Cardiac muscle cell (in vitro differentiated cells and primary cell): ENCODE measurements around the gene EMSY. TPM values are rescaled to one million over a fixed set of nuclear protein-coding genes. Genes with fewer than 3 reads are reported as not detected.

Experiments
- DNase-seq, 2 donors: peaks; one replicate each; pipeline versions ENCODE4 v3.0.0 to v3.0.0-alpha.2; 2010 to 2017; ENCODE audit warnings: low read depth in 1 of 2, low spot score in 1 of 2
- H3K27ac ChIP-seq: fragments of 200-600 bp; sonication (generic); 2 replicates; pipeline ENCODE4 v1.5.1; 2016
- H3K27me3 ChIP-seq: fragments of 200-600 bp; sonication (generic); 2 replicates; pipeline ENCODE4 v1.6.0; 2016; ENCODE audit warnings: control low read depth
- H3K36me3 ChIP-seq: fragments of 200-600 bp; sonication (generic); 2 replicates; pipeline ENCODE4 v1.5.1; 2016; ENCODE audit warnings: control low read depth
- H3K4me1 ChIP-seq: fragments of 200-600 bp; sonication (generic); 2 replicates; pipeline ENCODE4 v1.8.1; 2017; ENCODE audit warnings: low read depth, mild to moderate bottlenecking, mixed run types
- H3K4me3 ChIP-seq: fragments of 200-600 bp; sonication (generic); 2 replicates; pipeline ENCODE4 v1.5.1; 2016; ENCODE audit warnings: mild to moderate bottlenecking
- H3K9me3 ChIP-seq: fragments of 200-600 bp; sonication (generic); 2 replicates; pipeline ENCODE4 v1.5.1; 2017; ENCODE audit warnings: low read depth, mild to moderate bottlenecking, control low read depth
- polyA plus RNA-seq: library from polyadenylated mRNA; unstranded; fragments of >200 nt; fragmentation: Nextera tagmentation; extraction: Ambion mirVana; gene quantifications from 2 replicates; pipeline ENCODE4 v1.2.1, GENCODE V29; 2016
- total RNA-seq: library from RNA; depleted of rRNA; stranded (reverse); fragments of >200 nt; gene quantifications from 2 replicates; pipeline ENCODE4 v1.2.3, GENCODE V29; 2016
- TF ChIP-seq, protein P1 (sequence below): IDR thresholded peaks from 2 replicates; pipeline ENCODE4 v1.5.1; 2012; ENCODE audit warnings: low read depth, mild to moderate bottlenecking, low read length

EMSY gene
- total and polyA plus RNA-seq, 2 experiments from 2014 or later, result 16.2 to 74.4 TPM

DNA sequence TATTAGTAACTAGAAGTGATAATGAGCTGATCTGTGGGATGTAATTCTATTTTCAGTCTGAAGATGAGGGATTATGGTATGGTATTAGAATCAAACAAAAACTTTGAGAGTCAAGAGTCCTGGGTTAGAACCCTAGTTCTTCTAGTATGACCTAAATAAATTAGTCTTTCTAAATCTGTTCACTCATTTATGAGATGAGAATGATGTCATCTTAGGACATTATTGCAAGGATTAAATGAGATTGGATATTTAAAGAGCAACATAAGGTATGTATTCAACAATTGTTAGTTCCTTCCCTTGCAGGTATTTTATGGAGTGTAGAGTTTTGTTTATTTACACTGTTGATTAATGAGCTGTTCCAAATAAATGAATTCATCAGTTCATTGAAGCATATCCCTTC lies 21.8 kb downstream of the EMSY start:
- peaks cover 31% of the 10 kb centered on the region for H3K4me1 ChIP-seq
- TF ChIP-seq, protein P1, sequence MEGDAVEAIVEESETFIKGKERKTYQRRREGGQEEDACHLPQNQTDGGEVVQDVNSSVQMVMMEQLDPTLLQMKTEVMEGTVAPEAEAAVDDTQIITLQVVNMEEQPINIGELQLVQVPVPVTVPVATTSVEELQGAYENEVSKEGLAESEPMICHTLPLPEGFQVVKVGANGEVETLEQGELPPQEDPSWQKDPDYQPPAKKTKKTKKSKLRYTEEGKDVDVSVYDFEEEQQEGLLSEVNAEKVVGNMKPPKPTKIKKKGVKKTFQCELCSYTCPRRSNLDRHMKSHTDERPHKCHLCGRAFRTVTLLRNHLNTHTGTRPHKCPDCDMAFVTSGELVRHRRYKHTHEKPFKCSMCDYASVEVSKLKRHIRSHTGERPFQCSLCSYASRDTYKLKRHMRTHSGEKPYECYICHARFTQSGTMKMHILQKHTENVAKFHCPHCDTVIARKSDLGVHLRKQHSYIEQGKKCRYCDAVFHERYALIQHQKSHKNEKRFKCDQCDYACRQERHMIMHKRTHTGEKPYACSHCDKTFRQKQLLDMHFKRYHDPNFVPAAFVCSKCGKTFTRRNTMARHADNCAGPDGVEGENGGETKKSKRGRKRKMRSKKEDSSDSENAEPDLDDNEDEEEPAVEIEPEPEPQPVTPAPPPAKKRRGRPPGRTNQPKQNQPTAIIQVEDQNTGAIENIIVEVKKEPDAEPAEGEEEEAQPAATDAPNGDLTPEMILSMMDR, result no peak
- H3K27me3 ChIP-seq, result no peaks in the 10 kb centered on the region
- no peak for DNase-seq
- H3K4me3 ChIP-seq, result no peak overlapping the region
- no peak overlapping the region for H3K27ac ChIP-seq
- H3K36me3 ChIP-seq, result peaks cover 11% of the 10 kb centered on the region
- H3K9me3 ChIP-seq, result no peaks in the 10 kb centered on the region

DNA sequence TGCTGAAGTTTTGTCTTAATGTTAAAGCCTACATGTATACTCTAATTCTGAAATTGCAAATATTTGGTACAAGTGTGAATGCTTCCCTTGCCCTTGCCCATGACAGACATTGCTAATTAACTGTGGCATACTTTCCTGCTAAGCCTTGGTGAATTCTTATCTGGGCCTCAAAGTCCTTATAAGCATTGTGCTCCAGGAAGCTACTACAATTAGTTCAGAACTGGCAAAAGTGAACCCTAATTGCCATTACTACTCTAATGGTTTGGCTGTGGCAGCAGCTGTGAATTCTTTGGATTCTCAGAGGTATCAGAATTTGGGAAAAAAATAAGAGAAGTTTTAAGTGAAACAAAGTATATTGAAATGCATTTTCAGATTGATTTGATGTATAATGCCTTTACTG lies 24.3 kb downstream of the EMSY start:
- Histone ChIP-seq H3K9me3 (no peaks in the 10 kb centered on the region), H3K27me3 (no peaks in the 10 kb centered on the region), H3K27ac (peak overlapping the region; percentile 77), H3K4me1 (peaks cover 31% of the 10 kb centered on the region), H3K36me3 (peaks cover 12% of the 10 kb centered on the region), H3K4me3 (no peak overlapping the region)
- TF ChIP-seq, protein P1, result no peak
- DNase-seq, result peak in 1 of 2 donors; percentile 28

DNA sequence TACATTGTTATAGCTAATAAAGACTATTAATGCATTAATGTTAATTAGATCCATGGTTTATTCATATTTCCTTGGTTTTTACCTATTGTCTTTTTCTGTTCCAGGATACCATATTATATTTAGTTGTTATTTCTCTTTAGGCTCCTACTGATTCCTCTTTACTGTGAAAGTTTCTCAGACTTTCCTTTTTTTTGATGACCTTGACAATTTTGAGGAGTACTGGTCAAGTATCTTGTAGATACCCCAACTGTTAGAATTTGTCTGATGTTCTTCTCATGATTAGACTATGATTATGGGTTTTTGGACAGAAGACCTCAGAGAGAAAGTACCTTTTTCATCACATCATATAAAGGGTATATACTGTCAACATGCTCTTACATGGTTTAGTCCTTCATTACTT lies 26.6 kb downstream of the EMSY start:
- H3K27ac ChIP-seq, result no peak overlapping the region
- no peak overlapping the region for H3K4me3 ChIP-seq
- H3K27me3 ChIP-seq, result no peaks in the 10 kb centered on the region
- DNase-seq, result no peak
- H3K4me1 ChIP-seq, result peaks cover 26% of the 10 kb centered on the region
- H3K36me3 ChIP-seq, result peaks cover 18% of the 10 kb centered on the region
- H3K9me3 ChIP-seq, result no peaks in the 10 kb centered on the region
- TF ChIP-seq, protein P1, result no peak

DNA sequence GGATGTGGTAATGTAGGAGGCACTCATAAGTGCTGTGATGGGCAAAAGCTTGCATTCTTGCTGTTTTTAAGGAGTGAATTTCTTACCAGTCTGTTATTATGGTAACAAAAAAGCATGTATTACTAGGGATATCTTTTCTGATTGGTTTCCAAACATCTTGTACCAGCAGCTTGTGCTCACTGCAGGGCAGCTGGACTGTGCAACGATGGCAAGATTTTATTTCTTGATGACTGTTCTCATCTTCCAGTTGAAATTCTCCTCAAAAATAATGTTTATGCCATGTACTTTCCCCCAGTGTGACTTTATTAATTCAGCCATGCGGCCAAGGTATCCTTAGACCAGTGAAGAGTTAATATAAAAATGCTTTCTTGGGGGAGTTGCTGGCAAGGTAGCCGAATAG lies 35.4 kb downstream of the EMSY start:
- no peaks in the 10 kb centered on the region for H3K9me3 ChIP-seq
- H3K4me3 ChIP-seq, result no peak overlapping the region
- DNase-seq, result no peak
- H3K27ac ChIP-seq, result no peak overlapping the region
- TF ChIP-seq, protein P1, result no peak
- peaks cover 6% of the 10 kb centered on the region for H3K36me3 ChIP-seq
- H3K4me1 ChIP-seq, result no peaks in the 10 kb centered on the region
- no peaks in the 10 kb centered on the region for H3K27me3 ChIP-seq

DNA sequence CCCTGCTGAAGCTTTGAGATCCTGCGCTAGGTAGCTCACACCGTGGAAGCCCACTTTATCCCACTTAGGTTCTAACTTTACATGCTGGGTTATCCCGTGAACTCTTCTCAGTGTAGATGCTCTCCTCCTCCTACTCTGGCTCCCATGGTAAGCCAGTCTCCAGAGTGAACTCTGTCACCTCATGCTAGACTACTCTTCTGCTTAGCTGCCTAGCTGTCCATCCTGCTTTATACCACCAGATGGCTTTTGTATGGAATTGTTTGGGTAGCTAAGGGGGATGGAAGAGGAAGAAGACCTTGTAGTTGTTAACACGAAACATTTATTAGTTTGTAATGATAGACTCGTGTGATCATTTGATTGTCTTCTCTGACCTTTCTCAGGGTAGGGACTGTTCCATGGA lies 46.8 kb downstream of the EMSY start:
- Histone ChIP-seq H3K4me1 (no peaks in the 10 kb centered on the region), H3K4me3 (no peak overlapping the region), H3K36me3 (peaks cover 9% of the 10 kb centered on the region), H3K27me3 (no peaks in the 10 kb centered on the region), H3K9me3 (no peaks in the 10 kb centered on the region), H3K27ac (no peak overlapping the region)
- TF ChIP-seq, protein P1, result no peak
- no peak for DNase-seq

DNA sequence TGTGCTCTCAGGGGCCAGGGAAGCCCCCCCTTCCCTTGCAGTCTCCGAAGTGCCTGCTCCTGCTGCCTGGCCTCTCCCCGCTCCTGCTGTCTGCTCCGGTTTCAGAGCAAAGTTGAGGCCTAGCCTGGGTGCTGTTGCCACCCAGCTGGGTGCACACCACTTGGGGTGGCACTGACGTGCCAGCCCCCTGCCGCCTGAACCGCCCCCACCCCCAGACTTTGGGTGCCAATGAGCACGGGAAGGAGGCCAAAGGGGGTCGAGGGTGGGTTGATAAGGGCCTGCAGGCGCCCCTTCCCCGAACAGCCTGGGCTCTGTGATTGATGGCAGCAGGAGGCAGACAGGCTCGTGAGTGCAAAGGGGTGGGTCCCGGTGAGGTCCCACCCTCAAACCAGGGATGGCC lies 48.2 kb downstream of the EMSY start:
- Histone ChIP-seq H3K27ac (no peak overlapping the region), H3K9me3 (no peaks in the 10 kb centered on the region), H3K4me3 (no peak overlapping the region), H3K27me3 (no peaks in the 10 kb centered on the region), H3K4me1 (no peaks in the 10 kb centered on the region), H3K36me3 (peaks cover 16% of the 10 kb centered on the region)
- TF ChIP-seq, protein P1, result no peak
- no peak for DNase-seq
